ENCODE results near the gene CBX4. TPM values are rescaled to one million over a fixed set of nuclear protein-coding genes. Genes with fewer than 3 reads are reported as not detected.

CBX4 gene
- total RNA-seq, 1 experiment from 2014 or later = 6.2 TPM

GRCh38 chr17:79873583-79873982 is 34.3 kb upstream of the CBX4 start:
- Histone ChIP-seq H4K91ac (ENCODE audit: insufficient read length, low read depth, low read length) (no peak overlapping the region), H2BK15ac (ENCODE audit: low read depth, low read length) (no peak overlapping the region), H2AFZ (ENCODE audit: low read length) (no peak overlapping the region), H4K5ac (ENCODE audit: insufficient read length, low read depth, low read length) (no peak overlapping the region), H4K20me1 (ENCODE audit: control insufficient read depth, insufficient read depth, insufficient read length) (no peaks in the 10 kb centered on the region), H3K9me3 (ENCODE audit: control insufficient read depth, low read depth, low read length) (no peaks in the 10 kb centered on the region), H3K4me2 (ENCODE audit: insufficient read depth, insufficient read length, low read length) (no peak overlapping the region), H3K79me1 (ENCODE audit: insufficient read depth, low read depth, low read length, poor library complexity, severe bottlenecking) (no peaks in the 10 kb centered on the region), H3K27ac (ENCODE audit: insufficient read length, low read depth, low read length) (no peak overlapping the region), H2BK120ac (ENCODE audit: low read depth, low read length, poor library complexity, severe bottlenecking) (no peak overlapping the region), H3K79me2 (ENCODE audit: insufficient read depth, low read length) (no peaks in the 10 kb centered on the region), H3K14ac (ENCODE audit: insufficient read depth, low read length) (no peak overlapping the region), H3T11ph (ENCODE audit: low read length) (no peak overlapping the region), H4K8ac (replicated peaks; ENCODE audit: insufficient read length, low read depth, low read length) (no peak overlapping the region), H3K23ac (ENCODE audit: insufficient read length, low read depth, low read length) (no peak overlapping the region), H2BK12ac (ENCODE audit: insufficient read length, low read depth, low read length) (no peak overlapping the region), H2BK5ac (ENCODE audit: insufficient read length, low read length) (no peak overlapping the region), H3K27me3 (ENCODE audit: insufficient read depth, low read length) (no peaks in the 10 kb centered on the region), H3K4me1 (ENCODE audit: insufficient read depth, low read length) (no peaks in the 10 kb centered on the region), H3K56ac (ENCODE audit: insufficient read length, low read depth, low read length) (no peak overlapping the region), H3K23me2 (ENCODE audit: insufficient read length, low read depth, low read length, poor library complexity, severe bottlenecking) (no peaks in the 10 kb centered on the region), H3K9ac (ENCODE audit: extremely low read depth, insufficient read length, low read length) (no peak overlapping the region), H2AK5ac (ENCODE audit: insufficient read length, low read length) (no peak overlapping the region), H3K4ac (ENCODE audit: low read depth, low read length) (no peak overlapping the region), H3K18ac (ENCODE audit: insufficient read length, low read depth, low read length) (no peak overlapping the region), H2BK20ac (ENCODE audit: low read depth, low read length, poor library complexity, severe bottlenecking) (no peak overlapping the region)
- peaks cover 0 to 5% (median 0%) of the 10 kb centered on the region in 3 experiments; a peak in 2 of 7 replicates for H3K36me3 Mint-ChIP-seq (ENCODE audit: insufficient read depth in 1 of 3, low read depth in 3 of 3)
- no CpG with 5 or more reads among the region's 9 CpGs for WGBS (ENCODE audit: extremely low coverage, insufficient read length, low lambda C conversion rate)
- DNase-seq = no peak
- peaks cover 15 to 40% of the 10 kb centered on the region in 2 experiments for H3K4me1 Mint-ChIP-seq
- H3K27me3 Mint-ChIP-seq (ENCODE audit: low read depth) = peaks cover 6% of the 10 kb centered on the region
- H3K4me3 Mint-ChIP-seq = no peak overlapping the region
- H3K27ac Mint-ChIP-seq = no peak overlapping the region
- no peaks in the 10 kb centered on the region; a peak in 1 of 5 replicates for H3K9me3 Mint-ChIP-seq
- no peak for TF ChIP-seq CTCF (conservative IDR thresholded peaks at IDR 0.05)

Data from H9 (cell line).